Stimulated activated CD4-positive, alpha-beta T cell treated with anti-CD3 and anti-CD28 coated beads, Interleukin-4, amount 100 ng/mL, for 1 hour (primary cell): Measurements from ENCODE around the gene HAVCR1.
"Not testable (repeated sequence)": the region's sequence is repeated elsewhere in the genome, so short reads cannot be mapped to it uniquely, and the experiment has no call there.

Experiments used
- DNase-seq: peaks from one replicate; pipeline ENCODE4 v3.0.0-alpha.2; 2020

HAVCR1 gene

DNA sequence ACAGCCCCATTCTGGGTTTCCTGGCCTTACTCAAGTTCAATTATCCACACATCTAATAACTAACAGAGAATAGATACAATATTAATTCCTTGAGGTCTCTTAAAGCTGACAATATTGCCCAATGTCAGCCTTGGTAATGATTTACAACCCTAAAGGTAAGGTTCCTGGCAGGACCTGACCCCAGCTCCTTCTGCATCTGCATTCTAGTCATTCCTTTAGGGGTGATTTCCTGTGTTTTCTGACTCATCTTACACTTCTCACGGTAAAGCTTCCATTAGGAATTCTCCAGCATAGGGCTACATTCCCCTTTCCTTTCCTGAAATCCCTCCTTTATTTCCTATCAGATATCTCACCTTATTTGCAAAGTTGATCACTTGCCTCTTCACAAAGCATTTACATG lies 9.3 kb downstream of the HAVCR1 start:
- no peak for DNase-seq

DNA sequence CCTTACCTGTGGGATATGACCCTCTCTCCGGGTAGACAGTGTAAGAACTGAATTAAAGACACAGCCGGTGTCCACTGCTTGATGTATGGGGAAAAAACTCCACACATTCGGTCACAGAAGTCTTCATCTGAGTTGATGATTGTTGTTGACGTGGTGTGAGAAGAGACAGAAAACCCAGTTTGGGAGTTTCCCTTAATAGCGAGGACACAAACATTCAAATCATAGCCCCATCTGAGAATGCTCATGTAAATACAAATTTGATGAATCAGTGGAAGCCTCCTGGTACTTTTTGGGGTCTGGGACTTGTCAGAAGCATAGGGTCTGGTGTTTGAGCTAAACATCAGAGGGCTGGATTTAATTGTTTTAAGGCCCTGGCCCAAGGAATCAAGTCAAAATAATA lies 11.0 kb downstream of the HAVCR1 start:
- DNase-seq, result no peak

GRCh38 chr5:157047016-157047415 lies 11.9 kb downstream of the HAVCR1 start:
- DNase-seq, result not testable (repeated sequence)

GRCh38 chr5:157046041-157046440 lies 12.9 kb downstream of the HAVCR1 start:
- DNase-seq, result no peak

DNA sequence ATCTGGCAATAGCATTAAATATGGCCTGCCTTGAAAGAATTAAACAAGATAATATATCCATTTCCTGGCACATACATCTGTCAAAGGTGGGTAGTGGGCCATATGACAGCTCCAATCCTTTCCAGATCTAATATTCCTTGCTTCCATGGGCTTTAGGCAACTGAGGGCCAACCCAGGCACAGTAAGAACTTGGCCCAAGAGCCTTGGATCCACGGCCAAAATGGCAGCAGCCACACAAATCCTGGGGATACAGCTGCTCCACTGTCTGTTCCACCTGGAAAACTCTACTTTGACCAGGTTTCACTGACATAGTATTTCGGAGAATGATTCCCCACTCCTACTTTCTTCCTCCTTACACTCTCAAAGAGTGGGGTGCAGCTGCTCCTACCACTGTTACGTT lies 13.3 kb downstream of the HAVCR1 start:
- no peak for DNase-seq

DNA sequence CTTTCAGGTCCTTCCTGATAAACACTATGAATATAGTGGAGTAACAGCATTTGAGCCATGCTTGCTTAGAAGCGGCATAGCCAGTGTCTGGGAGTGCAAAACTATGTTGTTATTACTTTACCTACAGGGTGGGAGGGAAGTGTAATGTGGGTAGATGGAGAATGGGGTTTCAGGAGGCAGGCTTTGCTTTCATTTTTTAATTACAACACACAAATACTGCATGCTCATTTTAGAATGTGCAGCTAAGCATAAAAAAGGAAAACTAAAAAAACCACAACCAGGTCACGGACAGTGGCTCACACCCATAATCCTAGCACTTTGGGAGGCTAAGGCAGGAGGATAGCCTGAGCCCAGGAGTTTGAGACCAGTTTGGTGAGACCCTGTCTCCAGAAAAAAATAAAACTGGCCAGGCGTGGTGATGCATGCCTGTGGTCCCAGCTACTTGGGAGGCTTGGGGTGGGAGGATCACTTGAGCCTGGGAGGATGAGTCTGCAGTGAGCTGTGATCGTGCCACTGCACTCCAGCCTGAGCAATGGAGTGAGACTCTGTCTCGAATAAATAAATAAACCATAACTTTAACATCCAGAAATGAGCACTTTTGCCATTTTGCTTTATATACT lies 20.2 kb downstream of the HAVCR1 start:
- no peak for DNase-seq

GRCh38 chr5:157034106-157035072 lies 24.5 kb downstream of the HAVCR1 start:
- not testable (repeated sequence) for DNase-seq

GRCh38 chr5:157033071-157033583 lies 25.8 kb downstream of the HAVCR1 start:
- DNase-seq, result no peak

- no peak for DNase-seq
These were observed 28.2 kb downstream of the HAVCR1 start for GRCh38 chr5:157030692-157031091.

- DNase-seq, result no peak
These were observed 29.5 kb downstream of the HAVCR1 start for GRCh38 chr5:157029457-157029856.

DNA sequence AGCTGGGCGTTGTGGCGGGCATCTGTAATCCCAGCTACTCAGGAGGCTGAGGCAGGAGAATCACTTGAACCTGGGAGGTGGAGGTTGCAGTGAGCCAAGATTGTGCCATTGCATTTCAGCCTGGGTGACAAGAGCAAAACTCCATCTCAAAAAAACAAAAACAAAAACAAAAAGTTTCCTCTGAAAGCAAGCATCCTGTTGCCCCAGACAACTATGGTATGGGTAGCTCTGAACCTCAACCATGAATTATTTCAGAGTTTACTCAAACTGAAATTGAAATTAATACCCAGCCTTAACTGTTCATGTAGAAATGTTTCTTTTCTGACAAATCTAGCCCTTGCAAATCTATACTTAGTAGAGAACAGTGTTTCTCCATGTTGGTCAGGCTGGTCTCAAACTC lies 31.3 kb downstream of the HAVCR1 start:
- DNase-seq, result not testable (repeated sequence)

GRCh38 chr5:157026789-157027424 lies 32.0 kb downstream of the HAVCR1 start:
- no peak for DNase-seq

GRCh38 chr5:157025093-157025698 lies 33.7 kb downstream of the HAVCR1 start:
- DNase-seq, result peak; percentile 19

GRCh38 chr5:157024208-157024959 lies 34.5 kb downstream of the HAVCR1 start:
- no peak for DNase-seq

GRCh38 chr5:157022024-157022423 lies 36.9 kb downstream of the HAVCR1 start:
- DNase-seq, result no peak

DNA sequence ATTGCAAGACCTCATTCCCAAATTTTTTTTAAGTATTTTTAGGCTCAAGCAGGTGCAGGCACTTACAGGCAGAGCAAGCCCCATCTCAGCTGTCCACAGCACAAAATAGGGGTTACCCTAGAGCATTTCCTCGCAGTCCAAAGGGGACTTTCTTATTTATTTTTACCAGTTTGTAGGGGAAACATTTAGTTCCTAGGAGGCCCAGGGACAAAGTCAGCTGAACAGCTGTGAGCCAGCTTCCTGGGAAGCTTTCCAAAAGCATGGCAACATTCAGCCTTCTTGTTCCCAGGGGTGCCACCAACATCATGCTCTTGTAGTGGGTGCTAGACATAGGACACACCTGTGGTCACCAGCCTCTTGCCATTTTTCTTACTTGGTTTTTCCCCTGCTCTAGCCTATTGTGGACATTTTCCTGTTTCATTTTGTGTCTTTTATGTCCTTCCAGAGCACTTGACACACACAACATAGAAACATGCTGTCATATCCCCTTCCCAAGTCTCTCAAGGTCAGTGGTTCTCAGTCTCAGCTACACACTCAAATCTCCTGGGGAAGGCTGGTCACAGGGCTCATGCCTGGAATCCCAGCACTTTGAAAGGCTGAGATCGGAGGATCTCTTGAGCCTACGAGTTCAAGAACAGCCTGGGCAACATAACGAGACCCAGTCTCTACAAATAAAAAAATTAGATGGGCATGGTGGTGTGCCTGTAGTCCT lies 38.2 kb downstream of the HAVCR1 start:
- DNase-seq, result no peak

DNA sequence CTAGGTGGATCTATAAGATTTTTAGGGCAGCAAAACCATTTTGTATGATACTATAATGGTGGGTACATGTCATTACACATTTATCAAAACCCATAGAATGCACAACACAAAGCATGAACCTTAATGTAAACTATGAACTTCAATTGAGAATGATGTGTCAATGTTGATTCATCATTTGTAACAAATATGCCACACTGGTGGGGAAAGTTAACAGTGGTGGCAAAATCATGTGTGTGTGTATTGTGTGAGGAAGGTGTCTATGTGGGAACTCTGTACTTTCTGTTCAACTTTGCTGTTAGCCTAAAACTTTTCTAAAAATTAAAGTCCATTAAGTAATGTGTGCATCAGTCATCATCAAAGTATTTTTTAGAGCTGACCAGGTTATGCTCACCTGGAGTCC lies 38.9 kb downstream of the HAVCR1 start:
- no peak for DNase-seq

- not testable (repeated sequence) for DNase-seq
These were observed 44.8 kb downstream of the HAVCR1 start for GRCh38 chr5:157014143-157014542.

DNA sequence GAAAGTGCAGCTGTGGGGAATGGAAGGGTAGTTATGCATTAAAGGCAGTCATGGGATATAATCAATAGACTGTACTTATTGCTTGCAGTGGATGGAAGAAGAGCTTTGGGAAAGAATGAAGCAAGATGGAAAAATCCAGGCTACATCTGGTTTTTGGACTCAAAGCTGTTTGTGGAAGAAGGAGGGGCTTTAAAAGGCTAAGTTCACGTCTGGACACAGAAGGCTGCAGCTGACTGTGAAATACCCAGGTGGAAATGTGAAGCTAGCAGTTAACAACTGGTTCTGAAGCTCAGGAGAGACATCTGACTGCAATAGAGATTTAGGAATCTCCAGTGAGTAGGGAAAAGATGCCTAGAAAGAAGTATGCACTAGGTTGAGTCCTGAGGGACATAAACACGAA lies 52.7 kb downstream of the HAVCR1 start:
- no peak for DNase-seq

- no peak for DNase-seq
These were observed 53.9 kb downstream of the HAVCR1 start for GRCh38 chr5:157004893-157005551.

DNA sequence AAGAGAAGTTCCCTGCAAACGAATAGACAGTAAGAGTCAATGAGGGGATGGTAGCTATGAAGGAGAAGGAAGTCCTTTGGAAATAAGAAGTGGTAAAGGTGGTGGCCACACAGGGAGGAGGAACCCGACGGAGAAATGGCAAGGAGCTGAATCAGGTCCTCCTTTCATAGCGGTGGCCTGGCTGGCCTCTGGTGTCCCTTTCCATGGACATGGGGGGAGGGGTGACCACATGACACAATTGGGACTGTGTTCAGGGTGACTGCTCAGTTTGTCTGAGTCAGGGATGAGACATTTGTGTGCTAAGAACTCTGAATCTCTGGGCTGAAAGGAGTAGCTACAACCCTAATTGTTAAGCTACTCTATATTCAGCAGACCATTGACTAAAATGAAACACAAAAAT lies 67.2 kb downstream of the HAVCR1 start:
- DNase-seq, result no peak
